ENCODE measurements around the gene CYB5RL.
"Not testable (repeated sequence)": the region's sequence is repeated elsewhere in the genome, so short reads cannot be mapped to it uniquely, and the experiment has no call there.

The CYB5RL gene

GRCh38 chr1:54199765-54200518 lies at the start of gene CYB5RL, which contains the start of gene MRPL37:
Gene CYB5RL (minus strand): TSS chr1:54200030. CDS start chr1:54195616, 4,414 bp downstream.
Gene MRPL37 (plus strand): TSS chr1:54200167. CDS start chr1:54200244, 77 bp downstream.
- peak; percentile 93 for DNase-seq (ENCODE audit: low spot score)

GRCh38 chr1:54248966-54249365 lies 49.1 kb upstream of the CYB5RL start:
- DNase-seq (ENCODE audit: low spot score): no peak

GRCh38 chr1:54247863-54248515 lies 48.2 kb upstream of the CYB5RL start:
- DNase-seq (ENCODE audit: low spot score): no peak

- DNase-seq (ENCODE audit: low spot score): no peak
Observed at GRCh38 chr1:54246116-54246721, 46.4 kb upstream of the CYB5RL start.

- no peak for DNase-seq (ENCODE audit: low spot score)
Observed at GRCh38 chr1:54245501-54245900, 45.7 kb upstream of the CYB5RL start.

GRCh38 chr1:54244655-54245054 lies 44.8 kb upstream of the CYB5RL start:
- DNase-seq (ENCODE audit: low spot score): no peak

- no peak for DNase-seq (ENCODE audit: low spot score)
Observed at GRCh38 chr1:54243022-54243421, 43.2 kb upstream of the CYB5RL start.

- DNase-seq (ENCODE audit: low spot score): no peak
Observed at GRCh38 chr1:54241364-54241763, 41.5 kb upstream of the CYB5RL start.

- DNase-seq (ENCODE audit: low spot score): no peak
Observed at GRCh38 chr1:54240741-54241335, 41.0 kb upstream of the CYB5RL start.

- DNase-seq (ENCODE audit: low spot score): peak; percentile 59
Observed at GRCh38 chr1:54239631-54240031, 39.8 kb upstream of the CYB5RL start.

GRCh38 chr1:54239035-54239383 lies 39.2 kb upstream of the CYB5RL start:
- no peak for DNase-seq (ENCODE audit: low spot score)

- no peak for DNase-seq (ENCODE audit: low spot score)
Observed at GRCh38 chr1:54238353-54239034, 38.7 kb upstream of the CYB5RL start.

- DNase-seq (ENCODE audit: low spot score): no peak
Observed at GRCh38 chr1:54237586-54237985, 37.8 kb upstream of the CYB5RL start.

GRCh38 chr1:54234284-54234683 lies 34.5 kb upstream of the CYB5RL start:
- DNase-seq (ENCODE audit: low spot score): no peak

GRCh38 chr1:54233196-54233595 lies 33.4 kb upstream of the CYB5RL start:
- DNase-seq (ENCODE audit: low spot score): not testable (repeated sequence)

- no peak for DNase-seq (ENCODE audit: low spot score)
Observed at GRCh38 chr1:54230507-54231339, 30.9 kb upstream of the CYB5RL start.

GRCh38 chr1:54229281-54229891 lies 29.6 kb upstream of the CYB5RL start:
- DNase-seq (ENCODE audit: low spot score): no peak

GRCh38 chr1:54228638-54229079 lies 28.8 kb upstream of the CYB5RL start:
- no peak for DNase-seq (ENCODE audit: low spot score)

GRCh38 chr1:54227891-54228310 lies 28.1 kb upstream of the CYB5RL start:
- no peak for DNase-seq (ENCODE audit: low spot score)

- DNase-seq (ENCODE audit: low spot score): no peak
Observed at GRCh38 chr1:54227091-54227602, 27.3 kb upstream of the CYB5RL start.

Measured in putamen (tissue), 1 donor.